HepG2 (cell line): ENCODE data around the gene TNFRSF21. TPM values are rescaled to one million over a fixed set of nuclear protein-coding genes. Genes with fewer than 3 reads are reported as not detected.

Experiments
- ATF5 ChIP-seq: sonication (generic); formaldehyde crosslinking; IDR thresholded peaks from 2 replicates; pipeline ENCODE4 v1.4.0; 2020; ENCODE audit warnings: mild to moderate bottlenecking, low read depth, missing genetic modification reagents
- ATF7 ChIP-seq, 2 experiments: fragments of 450-650 bp in 1 of 2; sonication (generic) in 1 of 2; formaldehyde crosslinking in 1 of 2; IDR thresholded peaks; 2 replicates each; pipeline versions ENCODE4 v1.4.0 to v1.6.1; 2016 to 2020; ENCODE audit warnings: antibody characterized with exemption in 1 of 2, mild to moderate bottlenecking in 1 of 2, missing genetic modification reagents in 1 of 2
- CEBPG ChIP-seq: IDR thresholded peaks from 2 replicates; pipeline ENCODE4 v1.6.1; 2016
- CSRNP2 ChIP-seq: sonication (generic); formaldehyde crosslinking; conservative IDR thresholded peaks from 2 replicates; pipeline ENCODE4 v1.8.0; 2022; ENCODE audit warnings: low read depth, missing genetic modification reagents
- FOXA3 ChIP-seq: IDR thresholded peaks from 2 replicates; pipeline ENCODE4 v1.6.1; 2016; ENCODE audit warnings: missing genetic modification reagents, missing compliant biosample characterization
- FOXO1 ChIP-seq: sonication (generic); formaldehyde crosslinking; IDR thresholded peaks from 2 replicates; pipeline ENCODE4 v1.4.0; 2020; ENCODE audit warnings: missing genetic modification reagents
- GATAD2A ChIP-seq: IDR thresholded peaks from 2 replicates; pipeline ENCODE4 v1.6.1; 2016
- RNF2 ChIP-seq: fragments of 450-650 bp; conservative IDR thresholded peaks from 2 replicates; pipeline ENCODE4 v1.6.1; 2016; ENCODE audit warnings: low read depth
- SOX5 ChIP-seq: IDR thresholded peaks from 2 replicates; pipeline ENCODE4 v1.6.1; 2016; ENCODE audit warnings: borderline replicate concordance
- TBX2 ChIP-seq: sonication (generic); formaldehyde crosslinking; IDR thresholded peaks from 2 replicates; pipeline ENCODE4 v1.5.0; 2020; ENCODE audit warnings: missing genetic modification reagents, mild to moderate bottlenecking, borderline replicate concordance
- TERF1 ChIP-seq: sonication (generic); formaldehyde crosslinking; IDR thresholded peaks from 2 replicates; pipeline ENCODE4 v1.8.0; 2022; ENCODE audit warnings: mild to moderate bottlenecking, missing genetic modification reagents, moderate library complexity
- TMF1 ChIP-seq: sonication (generic); formaldehyde crosslinking; IDR thresholded peaks from 2 replicates; pipeline ENCODE4 v1.8.1; 2022; ENCODE audit warnings: low read depth, missing genetic modification reagents
- ZGPAT ChIP-seq: IDR thresholded peaks from 2 replicates; pipeline ENCODE4 v1.6.1; 2016; ENCODE audit warnings: mild to moderate bottlenecking
- ZNF235 ChIP-seq: sonication (generic); formaldehyde crosslinking; IDR thresholded peaks from 2 replicates; pipeline ENCODE4 v1.8.1; 2023; ENCODE audit warnings: mild to moderate bottlenecking, missing genetic modification reagents, borderline replicate concordance
- ZNF574 ChIP-seq: sonication (generic); formaldehyde crosslinking; IDR thresholded peaks from 2 replicates; pipeline ENCODE4 v1.4.0; 2020; ENCODE audit warnings: missing genetic modification reagents
- ZNF646 ChIP-seq: sonication (generic); formaldehyde crosslinking; IDR thresholded peaks from 2 replicates; pipeline ENCODE4 v1.9.0; 2021; ENCODE audit warnings: mild to moderate bottlenecking, missing genetic modification reagents
- polyA plus RNA-seq, 8 experiments: library from polyadenylated mRNA; depleted of rRNA in 3 of 8; stranded (reverse) in 7 of 8; unstranded in 1 of 8; fragments of >200 nt; fragmentation: Illumina TruSeq in 4 of 8; extraction: Trizol in 4 of 8; gene quantifications; 2 replicates each; pipeline versions ENCODE4 v1.2.1 to v1.2.3, GENCODE V29; 2011 to 2016; ENCODE audit warnings: low read depth in 4 of 8, missing spikeins in 1 of 8, mixed read lengths in 1 of 8; ENCODE audit not compliant: insufficient read depth in 1 of 8
- total RNA-seq, 5 experiments: library from RNA; depleted of rRNA; stranded (reverse); fragments of >200 nt; fragmentation: Illumina TruSeq; extraction: Trizol; gene quantifications; 2 replicates each; pipeline ENCODE4 v1.2.3, GENCODE V29; 2016; ENCODE audit warnings: low read depth in 1 of 5

TNFRSF21 gene
- total and polyA plus RNA-seq, 2 of the 13 experiments (the other 11 are each of a cell fraction or from before 2014, with no cell fraction given): 24.8 to 46.3 TPM

- TF ChIP-seq ZNF646 (CRISPR knock-in tag): no peak
- TF ChIP-seq SOX5 (CRISPR knock-in tag): no peak
- TF ChIP-seq TMF1 (CRISPR knock-in tag): no peak
- TF ChIP-seq TBX2 (CRISPR knock-in tag): no peak
- no peak for TF ChIP-seq ATF7 (IDR thresholded peaks at IDR 0.05)
- no peak for TF ChIP-seq ATF7 (CRISPR knock-in tag; IDR thresholded peaks at IDR 0.05)
- no peak for TF ChIP-seq RNF2
- TF ChIP-seq FOXO1 (CRISPR knock-in tag): no peak
- TF ChIP-seq ATF5 (CRISPR knock-in tag): no peak
- TF ChIP-seq TERF1: no peak
- TF ChIP-seq ZGPAT: no peak
- peak; percentile 80 for TF ChIP-seq GATAD2A (CRISPR knock-in tag)
- TF ChIP-seq ZNF235 (CRISPR knock-in tag): no peak
- TF ChIP-seq FOXA3 (CRISPR knock-in tag): 0 out of 2 replicates have a peak, but pooled peaks have one; percentile 28
- peak; percentile 85 for TF ChIP-seq CEBPG (CRISPR knock-in tag)
- no peak for TF ChIP-seq CSRNP2 (CRISPR knock-in tag)
- TF ChIP-seq ZNF574 (CRISPR knock-in tag): no peak
Observed at GRCh38 chr6:47278545-47278944, 31.2 kb downstream of the TNFRSF21 start (continued).
